ENCODE results near the gene SLC2A4RG. TPM values are rescaled to one million over a fixed set of nuclear protein-coding genes. Genes with fewer than 3 reads are reported as not detected.
A peak's percentile ranks its signal among the peaks of the same experiment; 100 is the strongest.

Gene SLC2A4RG
- total and polyA plus RNA-seq, 2 of the 13 experiments (the other 11 are each of a cell fraction or from before 2014, with no cell fraction given), result 91.4 to 95.9 TPM

GRCh38 chr20:63737945-63738686 lies 1.5 kb upstream of the SLC2A4RG start (continued):
- TF ChIP-seq ZXDC (CRISPR knock-in tag; IDR thresholded peaks at IDR 0.05), result no peak
- TF ChIP-seq ZNF629 (CRISPR knock-in tag; conservative IDR thresholded peaks at IDR 0.05), result peak; percentile 36; the same call in 1 of the 2 replicates
- peak; percentile 54; the same call in 1 of the 2 replicates for TF ChIP-seq GPN1 (CRISPR knock-in tag; IDR thresholded peaks at IDR 0.05; ENCODE audit: borderline replicate concordance)
- TF ChIP-seq JARID2 (CRISPR knock-in tag; IDR thresholded peaks at IDR 0.05; ENCODE audit: insufficient replicate concordance), result peak; percentile 75
- no peak for TF ChIP-seq POLR2AphosphoS2 (IDR thresholded peaks at IDR 0.05; ENCODE audit: low read depth, low read length)
- peak; percentile 63; the same call in 1 of the 2 replicates for TF ChIP-seq KLF12 (CRISPR knock-in tag; IDR thresholded peaks at IDR 0.05; ENCODE audit: borderline replicate concordance)
- TF ChIP-seq AHR (CRISPR knock-in tag; IDR thresholded peaks at IDR 0.05), result peak; percentile 95; the same call in 1 of the 2 replicates
- TF ChIP-seq MED1 (CRISPR knock-in tag; IDR thresholded peaks at IDR 0.05), result peak; percentile 86
- peak; percentile 88; the same call in 1 of the 2 replicates for TF ChIP-seq SMAD3 (CRISPR knock-in tag; IDR thresholded peaks at IDR 0.05)
- peak; percentile 97; the same call in 1 of the 2 replicates for TF ChIP-seq ZNF570 (CRISPR knock-in tag; IDR thresholded peaks at IDR 0.05; ENCODE audit: borderline replicate concordance)
- TF ChIP-seq HINFP (CRISPR knock-in tag; IDR thresholded peaks at IDR 0.05; ENCODE audit: low read depth), result peak; percentile 93
- TF ChIP-seq PHF21A (CRISPR knock-in tag; IDR thresholded peaks at IDR 0.05), result peak; percentile 67; the same call in 1 of the 2 replicates
- TF ChIP-seq BCL6 (CRISPR knock-in tag; IDR thresholded peaks at IDR 0.05), result peak; percentile 72; the same call in 1 of the 2 replicates
- no peak for TF ChIP-seq HNRNPH1 (optimal IDR thresholded peaks at IDR 0.05; ENCODE audit: low read depth, low read length)
- TF ChIP-seq RBM22 (optimal IDR thresholded peaks at IDR 0.05; ENCODE audit: low read length), result peak; percentile 95
- peak; percentile 96 for TF ChIP-seq HIC2 (CRISPR knock-in tag; IDR thresholded peaks at IDR 0.05; ENCODE audit: low read depth)
- TF ChIP-seq SUZ12 (IDR thresholded peaks at IDR 0.05; ENCODE audit: low read depth, low read length), result no peak
- TF ChIP-seq ZNF83 (CRISPR knock-in tag; IDR thresholded peaks at IDR 0.05; ENCODE audit: borderline replicate concordance), result peak; percentile 88; the same call in 1 of the 2 replicates
- peak; percentile 90 for TF ChIP-seq ZNF574 (CRISPR knock-in tag; IDR thresholded peaks at IDR 0.05)

Data from HepG2 (cell line).